Aorta (tissue), 5 donors: ENCODE data around the gene CD79B. TPM values are rescaled to one million over a fixed set of nuclear protein-coding genes. Genes with fewer than 3 reads are reported as not detected.
A peak's percentile ranks its signal among the peaks of the same experiment; 100 is the strongest.

Experiments used
- ATAC-seq: fragments of 200-7000 bp; cut with Tn5 transposase; one replicate; pipeline ENCODE4 v1.9.1; 2022; ENCODE audit warnings: moderate library complexity; ENCODE audit not compliant: low FRiP score
- DNase-seq, 2 donors: peaks; one replicate each; pipeline ENCODE4 v3.0.0-alpha.2; 2020
- H3K27ac ChIP-seq, 2 donors: one replicate each; pipeline ENCODE4 v1.5.1; 2013; ENCODE audit warnings: low read length in 2 of 2, mild to moderate bottlenecking in 2 of 2, moderate library complexity in 2 of 2, control low read depth in 1 of 2, inconsistent platforms in 1 of 2, low read depth in 1 of 2
- H3K27me3 ChIP-seq, 2 donors: one replicate each; pipeline ENCODE4 v1.6.1; 2013; ENCODE audit warnings: control low read depth in 1 of 2, low read length in 1 of 2, mild to moderate bottlenecking in 1 of 2, moderate library complexity in 1 of 2; ENCODE audit not compliant: insufficient read depth in 2 of 2, control insufficient read depth in 1 of 2
- H3K36me3 ChIP-seq, 2 donors: one replicate each; pipeline ENCODE4 v1.6.1; 2013; ENCODE audit warnings: control low read depth in 1 of 2, low read length in 1 of 2, mild to moderate bottlenecking in 1 of 2; ENCODE audit not compliant: insufficient read depth in 2 of 2, control insufficient read depth in 1 of 2
- H3K4me1 ChIP-seq, 2 donors: one replicate each; pipeline ENCODE4 v1.6.1; 2013; ENCODE audit warnings: low read length in 2 of 2, control low read depth in 1 of 2, mild to moderate bottlenecking in 1 of 2, moderate library complexity in 1 of 2; ENCODE audit not compliant: insufficient read depth in 2 of 2, control insufficient read depth in 1 of 2
- H3K4me3 ChIP-seq, 2 donors: one replicate each; pipeline ENCODE4 v1.5.1; 2013; ENCODE audit warnings: low read length in 2 of 2, control low read depth in 1 of 2, mild to moderate bottlenecking in 1 of 2
- H3K9me3 ChIP-seq: one replicate; pipeline ENCODE4 v1.6.1; 2013; ENCODE audit warnings: mild to moderate bottlenecking, low read length; ENCODE audit not compliant: control insufficient read depth
- WGBS, 2 donors: extraction: QIAGEN DNeasy Blood & Tissue Kit; methylation state at CpG; one replicate each; pipeline ENCODE4 v1.1.7; 2013; 5-methylcytosine and 5-hydroxymethylcytosine counted together
- intact Hi-C, 2 donors: fragments of 100-400 bp; cut with DNase I; formaldehyde crosslinking; loops; one replicate each; pipeline versions ENCODE4 v1.14.2 to v1.15.0; 2022
- polyA plus RNA-seq, 2 donors: library from polyadenylated mRNA; stranded (reverse); fragments of 200-250 nt; gene quantifications; one replicate each; pipeline ENCODE4 v1.2.3, GENCODE V29; 2013
- total RNA-seq, 2 donors: library from RNA; stranded (reverse); fragmentation: NEBNext Ultra II Directional; extraction: Animal tissue kit (Norgen Biotek cat#: 25700); gene quantifications; one replicate each; pipeline ENCODE4 v1.2.1, GENCODE V29; 2021
- donor health status: healthy with polysubstance abuse.
- donor health status: Bipolar disorder and iron deficiency.
- donor health status: DM: no; HTN: no; CAD: no.
- donor health status: DM: no; HTN: no; CAD: no.
- donor health status: DM: yes; HTN: yes; CAD: no.

Gene CD79B
- total and polyA plus RNA-seq, 4 donors = 0.50 to 7.1 (median 5.9) TPM

GRCh38 chr17:63946440-63947363 is 14.6 kb upstream of the CD79B start:
- no peak overlapping the region for H3K27ac ChIP-seq
- no peak overlapping the region for H3K4me3 ChIP-seq
- H3K27me3 ChIP-seq = no peaks in the 10 kb centered on the region
- peak; percentile 73 for ATAC-seq
- H3K4me1 ChIP-seq = no peaks in the 10 kb centered on the region
- intact Hi-C loops = no loop called here
- no peak for DNase-seq
- no peaks in the 10 kb centered on the region for H3K9me3 ChIP-seq
- WGBS, 2 donors = 52% methylated on average over 20 of the region's 20 CpGs
- H3K36me3 ChIP-seq = no peaks in the 10 kb centered on the region

- Histone ChIP-seq H3K4me1 (no peaks in the 10 kb centered on the region), H3K27ac (no peak overlapping the region), H3K4me3 (no peak overlapping the region), H3K36me3 (no peaks in the 10 kb centered on the region), H3K27me3 (no peaks in the 10 kb centered on the region), H3K9me3 (no peaks in the 10 kb centered on the region)
- WGBS, 2 donors = 78 to 82% methylated on average over 6 of the region's 6 CpGs
- intact Hi-C loops = no loop called here
- DNase-seq (no peak), ATAC-seq (no peak)
Observed at GRCh38 chr17:63945784-63946439, 13.8 kb upstream of the CD79B start.

GRCh38 chr17:63944736-63945499 is 12.8 kb upstream of the CD79B start:
- Histone ChIP-seq H3K4me1 (no peaks in the 10 kb centered on the region), H3K27ac (no peak overlapping the region), H3K27me3 (no peaks in the 10 kb centered on the region), H3K4me3 (no peak overlapping the region), H3K36me3 (no peaks in the 10 kb centered on the region), H3K9me3 (no peaks in the 10 kb centered on the region)
- WGBS, 2 donors = 83 to 85% methylated on average over 24 of the region's 24 CpGs
- no peak for ATAC-seq
- intact Hi-C loops = no loop called here
- DNase-seq = no peak

- 84 to 85% methylated on average over 9 of the region's 9 CpGs for WGBS, 2 donors
- no peak overlapping the region for H3K27ac ChIP-seq
- H3K4me1 ChIP-seq = no peaks in the 10 kb centered on the region
- ATAC-seq (no peak), DNase-seq (no peak)
- no peaks in the 10 kb centered on the region for H3K9me3 ChIP-seq
- no peaks in the 10 kb centered on the region for H3K27me3 ChIP-seq
- H3K36me3 ChIP-seq = no peaks in the 10 kb centered on the region
- no peak overlapping the region for H3K4me3 ChIP-seq
- intact Hi-C loops = no loop called here
Observed at GRCh38 chr17:63943745-63944144, 11.6 kb upstream of the CD79B start.

GRCh38 chr17:63942309-63942985 is 10.3 kb upstream of the CD79B start:
- no peaks in the 10 kb centered on the region for H3K36me3 ChIP-seq
- H3K4me3 ChIP-seq = no peak overlapping the region
- WGBS, 2 donors = 93 to 94% methylated on average over 21 of the region's 21 CpGs
- intact Hi-C loops = no loop called here
- ATAC-seq (no peak), DNase-seq (no peak)
- no peaks in the 10 kb centered on the region for H3K4me1 ChIP-seq
- no peak overlapping the region for H3K27ac ChIP-seq
- H3K27me3 ChIP-seq = no peaks in the 10 kb centered on the region
- no peaks in the 10 kb centered on the region for H3K9me3 ChIP-seq

DNA sequence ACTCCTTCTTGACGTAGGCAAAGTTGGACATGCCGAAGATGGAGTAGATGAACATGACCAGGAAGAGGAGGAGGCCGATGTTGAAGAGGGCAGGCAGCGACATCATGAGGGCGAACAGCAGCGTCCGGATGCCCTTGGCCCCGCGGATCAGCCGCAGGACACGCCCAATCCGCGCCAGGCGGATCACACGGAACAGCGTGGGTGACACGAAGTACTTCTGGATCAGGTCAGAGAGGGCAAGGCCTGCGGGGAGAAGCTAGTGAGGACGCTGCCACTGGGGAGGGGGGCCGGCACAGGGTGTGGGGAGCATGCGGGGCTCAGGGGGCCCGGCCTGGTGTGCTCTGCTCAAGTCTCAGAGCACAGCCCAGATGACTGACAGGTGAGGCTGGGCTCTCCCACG is 9.6 kb upstream of the CD79B start:
- no peak for DNase-seq
- intact Hi-C loops = no loop called here
- Histone ChIP-seq H3K36me3 (no peaks in the 10 kb centered on the region), H3K9me3 (no peaks in the 10 kb centered on the region), H3K27ac (no peak overlapping the region), H3K4me1 (no peaks in the 10 kb centered on the region), H3K4me3 (no peak overlapping the region), H3K27me3 (no peaks in the 10 kb centered on the region)
- ATAC-seq = no peak
- 90 to 94% methylated on average over 23 of the region's 23 CpGs for WGBS, 2 donors

DNA sequence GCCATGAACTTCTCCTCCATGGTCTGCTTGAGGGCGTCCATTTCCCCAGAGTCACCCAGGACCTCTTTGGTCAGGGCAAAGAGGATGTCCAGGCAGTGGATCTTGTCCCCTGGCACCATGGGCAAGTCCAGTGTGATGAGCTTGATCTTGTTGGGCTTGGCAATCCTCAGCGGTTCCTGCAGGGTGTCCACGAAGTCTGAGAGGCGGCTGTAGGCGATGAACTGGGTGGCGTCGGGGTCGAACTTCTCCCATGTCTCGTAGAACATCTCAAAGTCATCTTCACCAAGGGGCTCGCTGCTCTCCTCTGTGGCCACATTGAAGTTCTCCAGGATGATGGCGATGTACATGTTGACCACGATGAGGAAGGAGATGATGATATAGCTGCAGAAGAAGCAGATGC is 9.0 kb upstream of the CD79B start:
- H3K4me3 ChIP-seq = no peak overlapping the region
- H3K9me3 ChIP-seq = no peaks in the 10 kb centered on the region
- DNase-seq (no peak), ATAC-seq (no peak)
- no peaks in the 10 kb centered on the region for H3K27me3 ChIP-seq
- no peak overlapping the region for H3K27ac ChIP-seq
- intact Hi-C loops = no loop called here
- H3K4me1 ChIP-seq = no peaks in the 10 kb centered on the region
- H3K36me3 ChIP-seq = no peaks in the 10 kb centered on the region
- WGBS, 2 donors = 96 to 97% methylated on average over 12 of the region's 12 CpGs

DNA sequence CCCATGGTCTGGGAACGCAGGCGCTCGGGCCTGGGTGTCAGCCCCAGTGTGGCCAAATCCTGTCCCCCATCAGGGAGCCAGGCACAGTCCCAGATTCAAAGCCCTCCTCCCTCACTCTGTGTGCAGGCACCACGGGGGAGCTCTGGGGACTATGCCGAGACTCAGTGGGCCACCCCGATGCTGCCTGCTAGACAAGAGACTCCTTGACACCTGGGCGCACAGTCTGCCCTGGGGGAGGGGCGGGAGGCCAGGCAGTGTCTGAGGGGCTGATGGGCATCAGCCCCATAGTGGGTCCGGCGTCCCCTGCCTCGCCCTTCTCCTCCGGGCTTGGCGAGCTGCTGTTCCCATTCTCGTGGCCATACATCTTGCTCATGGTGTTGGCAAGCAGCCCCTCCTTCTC is 8.5 kb upstream of the CD79B start:
- no peak overlapping the region for H3K4me3 ChIP-seq
- no peaks in the 10 kb centered on the region for H3K36me3 ChIP-seq
- no peaks in the 10 kb centered on the region for H3K9me3 ChIP-seq
- no peaks in the 10 kb centered on the region for H3K27me3 ChIP-seq
- H3K27ac ChIP-seq = no peak overlapping the region
- WGBS, 2 donors = 95 to 97% methylated on average over 13 to 14 of the region's 14 CpGs
- intact Hi-C loops = no loop called here
- DNase-seq (no peak), ATAC-seq (no peak)
- no peaks in the 10 kb centered on the region for H3K4me1 ChIP-seq
